Measurements from ENCODE around the gene MPP4. TPM values are rescaled to one million over a fixed set of nuclear protein-coding genes. Genes with fewer than 3 reads are reported as not detected.

Gene MPP4
- total RNA-seq, 3 donors from 2014 or later (not counting 1 experiment from before 2014, with no cell fraction given) = 0.15 to 0.45 TPM; not detected in 1

GRCh38 chr2:201678401-201678800 lies 20.0 kb downstream of the MPP4 start:
- Histone ChIP-seq H3K4me3 (ENCODE audit: low read length) (no peak overlapping the region), H3K36me3 (ENCODE audit: control insufficient read depth, insufficient read depth, low read length) (no peaks in the 10 kb centered on the region), H3K27me3 (ENCODE audit: control insufficient read depth, insufficient read depth, low read length) (peaks cover 2% of the 10 kb centered on the region), H3K27ac (ENCODE audit: low read length) (no peak overlapping the region), H3K4me1 (ENCODE audit: control insufficient read depth, insufficient read depth, low read length) (no peaks in the 10 kb centered on the region), H3K9me3 (ENCODE audit: control insufficient read depth, insufficient read depth, low read length) (no peaks in the 10 kb centered on the region)
- intact Hi-C loops (cut with micrococcal nuclease) = no loop called here
- no peaks in the 10 kb centered on the region for H3K36me3 Mint-ChIP-seq
- ATAC-seq = no peak
- H3K4me3 Mint-ChIP-seq = no peak overlapping the region
- 78% methylated on average over 5 of the region's 6 CpGs for WGBS (ENCODE audit: insufficient coverage)
- no peaks in the 10 kb centered on the region for H3K4me1 Mint-ChIP-seq
- no peaks in the 10 kb centered on the region for H3K9me3 Mint-ChIP-seq
- no peak overlapping the region for H3K27ac Mint-ChIP-seq
- DNase-seq = no peak
- peaks cover 0 to 3% of the 10 kb centered on the region in 2 donors for H3K27me3 Mint-ChIP-seq (ENCODE audit: low read depth in 2 of 2)
- no peak for TF ChIP-seq CTCF (IDR thresholded peaks at IDR 0.05)

GRCh38 chr2:201675454-201675853 lies 23.0 kb downstream of the MPP4 start:
- H3K4me1 ChIP-seq (ENCODE audit: control insufficient read depth, insufficient read depth, low read length) = no peaks in the 10 kb centered on the region
- DNase-seq (no peak), ATAC-seq (no peak)
- H3K27ac ChIP-seq (ENCODE audit: low read length) = no peak overlapping the region
- no peak overlapping the region for H3K4me3 ChIP-seq (ENCODE audit: low read length)
- Mint-ChIP-seq H3K27ac (no peak overlapping the region), H3K27me3 (ENCODE audit: low read depth in 2 of 2) (peaks cover 0 to 3% of the 10 kb centered on the region in 2 donors), H3K9me3 (no peaks in the 10 kb centered on the region), H3K4me1 (no peaks in the 10 kb centered on the region), H3K4me3 (no peak overlapping the region), H3K36me3 (no peaks in the 10 kb centered on the region)
- 90% methylated on average over 4 of the region's 4 CpGs for WGBS (ENCODE audit: insufficient coverage)
- no peaks in the 10 kb centered on the region for H3K9me3 ChIP-seq (ENCODE audit: control insufficient read depth, insufficient read depth, low read length)
- no peaks in the 10 kb centered on the region for H3K27me3 ChIP-seq (ENCODE audit: control insufficient read depth, insufficient read depth, low read length)
- no peaks in the 10 kb centered on the region for H3K36me3 ChIP-seq (ENCODE audit: control insufficient read depth, insufficient read depth, low read length)
- no peak for TF ChIP-seq CTCF (IDR thresholded peaks at IDR 0.05)
- intact Hi-C loops (cut with micrococcal nuclease) = no loop called here

GRCh38 chr2:201674794-201675193 lies 23.6 kb downstream of the MPP4 start:
- H3K27ac Mint-ChIP-seq = no peak overlapping the region
- Histone ChIP-seq H3K27ac (ENCODE audit: low read length) (no peak overlapping the region), H3K4me3 (ENCODE audit: low read length) (no peak overlapping the region), H3K4me1 (ENCODE audit: control insufficient read depth, insufficient read depth, low read length) (no peaks in the 10 kb centered on the region), H3K27me3 (ENCODE audit: control insufficient read depth, insufficient read depth, low read length) (no peaks in the 10 kb centered on the region), H3K36me3 (ENCODE audit: control insufficient read depth, insufficient read depth, low read length) (no peaks in the 10 kb centered on the region), H3K9me3 (ENCODE audit: control insufficient read depth, insufficient read depth, low read length) (no peaks in the 10 kb centered on the region)
- no peaks in the 10 kb centered on the region for H3K36me3 Mint-ChIP-seq
- no peak for TF ChIP-seq CTCF (IDR thresholded peaks at IDR 0.05)
- intact Hi-C loops (cut with micrococcal nuclease) = no loop called here
- peaks cover 0 to 3% of the 10 kb centered on the region in 2 donors for H3K27me3 Mint-ChIP-seq (ENCODE audit: low read depth in 2 of 2)
- no peak overlapping the region for H3K4me3 Mint-ChIP-seq
- no peaks in the 10 kb centered on the region for H3K4me1 Mint-ChIP-seq
- DNase-seq (no peak), ATAC-seq (no peak)
- 86% methylated on average over 3 of the region's 3 CpGs for WGBS (ENCODE audit: insufficient coverage)
- H3K9me3 Mint-ChIP-seq = no peaks in the 10 kb centered on the region

GRCh38 chr2:201674298-201674697 lies 24.1 kb downstream of the MPP4 start:
- H3K27ac ChIP-seq (ENCODE audit: low read length) = no peak overlapping the region
- Mint-ChIP-seq H3K36me3 (no peaks in the 10 kb centered on the region), H3K4me1 (no peaks in the 10 kb centered on the region), H3K27me3 (ENCODE audit: low read depth in 2 of 2) (peaks cover 0 to 3% of the 10 kb centered on the region in 2 donors), H3K27ac (no peak overlapping the region), H3K9me3 (no peaks in the 10 kb centered on the region), H3K4me3 (no peak overlapping the region)
- ATAC-seq (no peak), DNase-seq (no peak)
- 38% methylated on average over 1 of the region's 3 CpGs for WGBS (ENCODE audit: insufficient coverage)
- no peak overlapping the region for H3K4me3 ChIP-seq (ENCODE audit: low read length)
- no peaks in the 10 kb centered on the region for H3K9me3 ChIP-seq (ENCODE audit: control insufficient read depth, insufficient read depth, low read length)
- no peaks in the 10 kb centered on the region for H3K27me3 ChIP-seq (ENCODE audit: control insufficient read depth, insufficient read depth, low read length)
- H3K36me3 ChIP-seq (ENCODE audit: control insufficient read depth, insufficient read depth, low read length) = no peaks in the 10 kb centered on the region
- no peak for TF ChIP-seq CTCF (IDR thresholded peaks at IDR 0.05)
- no peaks in the 10 kb centered on the region for H3K4me1 ChIP-seq (ENCODE audit: control insufficient read depth, insufficient read depth, low read length)
- intact Hi-C loops (cut with micrococcal nuclease) = no loop called here
